SU-DHL-6 (cell line): ENCODE measurements around the gene EIF4EBP3.

Experiments used
- H2AFZ ChIP-seq: fragments of 200-600 bp; sonication (generic); 2 replicates; pipeline ENCODE4 v1.6.1; 2014; ENCODE audit warnings: low read depth, mild to moderate bottlenecking, moderate library complexity, mixed read lengths, antibody characterized with exemption, low read length; ENCODE audit not compliant: severe bottlenecking
- H3F3A ChIP-seq: fragments of 200-600 bp; shearing (Covaris generic); 2 replicates; pipeline ENCODE4 v1.6.0; 2016; ENCODE audit warnings: antibody characterized with exemption, mild to moderate bottlenecking; ENCODE audit not compliant: insufficient read depth
- H3K27ac ChIP-seq: fragments of 200-600 bp; sonication (generic); 2 replicates; pipeline ENCODE4 v1.5.1; 2016; ENCODE audit warnings: low read depth, mild to moderate bottlenecking, low read length, moderate library complexity, mixed read lengths
- H3K27me3 ChIP-seq: fragments of 200-600 bp; sonication (generic), shearing (Covaris generic); 2 replicates; pipeline ENCODE4 v1.6.0; 2014; ENCODE audit warnings: mild to moderate bottlenecking, low read length
- H3K36me3 ChIP-seq: fragments of 200-600 bp; sonication (generic); 2 replicates; pipeline ENCODE4 v1.6.1; 2014; ENCODE audit warnings: mild to moderate bottlenecking, low read length, mixed read lengths
- H3K4me2 ChIP-seq: fragments of 300-600, 200-600 bp; shearing (Covaris generic), sonication (generic); 2 replicates; pipeline ENCODE4 v1.6.0; 2014; ENCODE audit warnings: low read length, low read depth, mild to moderate bottlenecking; ENCODE audit not compliant: poor library complexity, severe bottlenecking
- H3K4me3 ChIP-seq: fragments of 200-600 bp; sonication (generic); 2 replicates; pipeline ENCODE4 v1.5.1; 2014; ENCODE audit warnings: antibody characterized with exemption, low read length, mild to moderate bottlenecking, mixed read lengths; ENCODE audit not compliant: insufficient read depth, poor library complexity, severe bottlenecking
- H3K79me2 ChIP-seq: fragments of 200-600 bp; sonication (generic); 2 replicates; pipeline ENCODE4 v1.6.1; 2014; ENCODE audit warnings: mild to moderate bottlenecking, low read length, moderate library complexity; ENCODE audit not compliant: insufficient read depth
- H3K9ac ChIP-seq: fragments of 200-600 bp; sonication (generic); 2 replicates; pipeline ENCODE4 v1.7.0; 2014; ENCODE audit warnings: mild to moderate bottlenecking, low read length
- H3K9me2 ChIP-seq: fragments of 200-600 bp; sonication (generic); replicated peaks from 2 replicates; pipeline ENCODE4 v1.6.1; 2014; ENCODE audit warnings: low read length; ENCODE audit not compliant: insufficient read depth
- H3K9me3 ChIP-seq: fragments of 200-600 bp; sonication (generic); 2 replicates; pipeline ENCODE4 v1.6.1; 2014; ENCODE audit warnings: low read length, mixed read lengths; ENCODE audit not compliant: insufficient read depth
- H4K20me1 ChIP-seq: fragments of 200-600 bp; sonication (generic); 2 replicates; pipeline ENCODE4 v1.6.1; 2014; ENCODE audit warnings: low read depth, mild to moderate bottlenecking, antibody characterized with exemption, low read length, moderate library complexity, mixed read lengths
- EZH2phosphoT487 ChIP-seq: fragments of 200-600 bp; sonication (generic), shearing (Covaris generic); conservative IDR thresholded peaks from 2 replicates; pipeline ENCODE4 v1.6.1; 2018; ENCODE audit warnings: mild to moderate bottlenecking, antibody characterized with exemption, low read length, moderate library complexity, mixed read lengths
- TF ChIP-seq, protein P1 (sequence below): fragments of 200-600 bp; sonication (generic); IDR thresholded peaks from one replicate; pipeline ENCODE4 v1.5.1; 2017; ENCODE audit warnings: antibody characterized with exemption, mild to moderate bottlenecking, low read length, moderate library complexity; ENCODE audit not compliant: insufficient read depth, poor library complexity, severe bottlenecking

Gene EIF4EBP3

DNA sequence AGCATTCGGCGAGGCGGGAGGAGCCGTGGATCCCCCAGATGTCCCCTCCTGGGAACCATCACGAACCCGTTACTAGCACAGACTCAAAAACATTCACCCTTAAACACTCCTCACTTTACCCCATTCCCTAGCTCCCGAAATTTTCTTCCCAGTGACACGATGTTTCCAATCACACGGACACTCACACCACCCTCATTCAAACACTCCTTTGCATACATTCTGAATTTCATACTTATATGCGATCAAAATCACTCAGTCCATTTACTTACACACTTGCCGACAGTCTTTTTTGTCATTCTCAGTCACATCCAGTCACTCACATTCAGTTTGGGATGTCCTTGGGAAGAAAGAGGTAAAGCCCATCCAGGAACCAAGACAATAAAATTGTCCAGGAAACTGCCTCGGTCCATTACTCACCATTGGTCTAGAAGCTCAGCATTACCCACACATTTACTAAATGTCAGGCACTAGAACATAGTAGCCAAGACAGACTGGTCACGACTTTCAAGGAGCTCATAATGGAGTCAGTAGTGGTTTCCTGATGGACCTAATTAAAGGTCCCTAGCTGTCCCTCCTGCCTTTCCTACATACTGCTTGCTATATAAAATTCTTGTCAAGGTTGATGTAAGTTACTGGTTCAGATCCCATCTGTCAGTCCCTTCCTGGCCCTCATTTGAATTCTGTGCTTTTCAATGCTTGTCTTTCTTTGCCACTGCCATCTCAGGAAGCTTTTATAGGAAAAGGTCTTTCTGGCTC lies 17.7 kb downstream of the EIF4EBP3 start:
- H3K4me2 ChIP-seq = peak overlapping the region; percentile 71
- peaks cover 15% of the 10 kb centered on the region; the same call in 1 of the 2 replicates for H3K79me2 ChIP-seq
- TF ChIP-seq, protein P1, sequence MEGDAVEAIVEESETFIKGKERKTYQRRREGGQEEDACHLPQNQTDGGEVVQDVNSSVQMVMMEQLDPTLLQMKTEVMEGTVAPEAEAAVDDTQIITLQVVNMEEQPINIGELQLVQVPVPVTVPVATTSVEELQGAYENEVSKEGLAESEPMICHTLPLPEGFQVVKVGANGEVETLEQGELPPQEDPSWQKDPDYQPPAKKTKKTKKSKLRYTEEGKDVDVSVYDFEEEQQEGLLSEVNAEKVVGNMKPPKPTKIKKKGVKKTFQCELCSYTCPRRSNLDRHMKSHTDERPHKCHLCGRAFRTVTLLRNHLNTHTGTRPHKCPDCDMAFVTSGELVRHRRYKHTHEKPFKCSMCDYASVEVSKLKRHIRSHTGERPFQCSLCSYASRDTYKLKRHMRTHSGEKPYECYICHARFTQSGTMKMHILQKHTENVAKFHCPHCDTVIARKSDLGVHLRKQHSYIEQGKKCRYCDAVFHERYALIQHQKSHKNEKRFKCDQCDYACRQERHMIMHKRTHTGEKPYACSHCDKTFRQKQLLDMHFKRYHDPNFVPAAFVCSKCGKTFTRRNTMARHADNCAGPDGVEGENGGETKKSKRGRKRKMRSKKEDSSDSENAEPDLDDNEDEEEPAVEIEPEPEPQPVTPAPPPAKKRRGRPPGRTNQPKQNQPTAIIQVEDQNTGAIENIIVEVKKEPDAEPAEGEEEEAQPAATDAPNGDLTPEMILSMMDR = no peak
- no peak for TF ChIP-seq EZH2phosphoT487
- H3K4me3 ChIP-seq = peak overlapping the region; percentile 72
- H3K9me2 ChIP-seq = no peaks in the 10 kb centered on the region
- H3K36me3 ChIP-seq = no peaks in the 10 kb centered on the region
- H3F3A ChIP-seq = no peaks in the 10 kb centered on the region
- H3K27ac ChIP-seq = peak overlapping the region; percentile 34
- no peaks in the 10 kb centered on the region for H3K27me3 ChIP-seq
- H3K9me3 ChIP-seq = no peaks in the 10 kb centered on the region
- peak overlapping the region; percentile 82 for H3K9ac ChIP-seq
- H4K20me1 ChIP-seq = no peaks in the 10 kb centered on the region
- peak overlapping the region; percentile 85 for H2AFZ ChIP-seq

- Histone ChIP-seq H2AFZ (no peak overlapping the region), H3K9me2 (no peaks in the 10 kb centered on the region), H3K4me3 (peak overlapping the region; percentile 72), H3K79me2 (peaks cover 15% of the 10 kb centered on the region; the same call in 1 of the 2 replicates), H4K20me1 (no peaks in the 10 kb centered on the region), H3K27ac (no peak overlapping the region), H3K9ac (peak overlapping the region; percentile 82), H3K36me3 (no peaks in the 10 kb centered on the region), H3K27me3 (no peaks in the 10 kb centered on the region), H3K4me2 (peak overlapping the region; percentile 71), H3K9me3 (no peaks in the 10 kb centered on the region), H3F3A (no peaks in the 10 kb centered on the region)
- TF ChIP-seq, protein P1 = no peak
- no peak for TF ChIP-seq EZH2phosphoT487
Measured at GRCh38 chr5:140565780-140566095, 18.3 kb downstream of the EIF4EBP3 start.

GRCh38 chr5:140566665-140567064 lies 19.2 kb downstream of the EIF4EBP3 start:
- Histone ChIP-seq H3K9ac (no peak overlapping the region), H3K9me3 (no peaks in the 10 kb centered on the region), H3K4me3 (no peak overlapping the region), H3K36me3 (no peaks in the 10 kb centered on the region), H4K20me1 (no peaks in the 10 kb centered on the region), H3K27me3 (no peaks in the 10 kb centered on the region), H2AFZ (no peak overlapping the region), H3K79me2 (peaks cover 15% of the 10 kb centered on the region; the same call in 1 of the 2 replicates), H3K27ac (no peak overlapping the region), H3F3A (no peaks in the 10 kb centered on the region), H3K4me2 (no peak overlapping the region), H3K9me2 (no peaks in the 10 kb centered on the region)
- no peak for TF ChIP-seq EZH2phosphoT487
- TF ChIP-seq, protein P1 = no peak
